Measurements from ENCODE around the gene PKIG. TPM values are rescaled to one million over a fixed set of nuclear protein-coding genes. Genes with fewer than 3 reads are reported as not detected.
"Not testable (repeated sequence)": the region's sequence is repeated elsewhere in the genome, so short reads cannot be mapped to it uniquely, and the experiment has no call there.

The PKIG gene
- total and polyA plus RNA-seq, 12 donors, result 43.9 to 225 (median 111) TPM

GRCh38 chr20:44559302-44559701, 23.1 kb upstream of the PKIG start:
- no peak overlapping the region for H3K27ac ChIP-seq
- intact Hi-C loops (cut with DNase I), result no loop called here

GRCh38 chr20:44560229-44560628, 22.1 kb upstream of the PKIG start:
- WGBS, 4 donors, result 85 to 95% (median 89%) methylated on average over 2 of the region's 2 CpGs
- no peak overlapping the region for H3K27ac ChIP-seq
- no peak for TF ChIP-seq POLR2A (IDR thresholded peaks at IDR 0.05)
- TF ChIP-seq CTCF (IDR thresholded peaks at IDR 0.05), result no peak
- peaks cover 0 to 1% of the 10 kb centered on the region in 2 donors for H3K4me1 ChIP-seq (replicated peaks in 1 of 2)
- no peaks in the 10 kb centered on the region for H3K9me3 ChIP-seq (replicated peaks in 1 of 3)
- no peaks in the 10 kb centered on the region for H3K36me3 ChIP-seq (replicated peaks in 1 of 2)
- no peak overlapping the region for H3K4me3 ChIP-seq
- H3K27me3 ChIP-seq, result no peaks in the 10 kb centered on the region
- DNase-seq, result no peak
- intact Hi-C loops (cut with DNase I), result no loop called here

More at GRCh38 chr20:44559302-44559701, 23.1 kb upstream of the PKIG start:
- Histone ChIP-seq H3K36me3 (replicated peaks in 1 of 2) (no peaks in the 10 kb centered on the region), H3K27me3 (no peaks in the 10 kb centered on the region), H3K9me3 (replicated peaks in 1 of 3) (no peaks in the 10 kb centered on the region), H3K4me3 (no peak overlapping the region), H3K4me1 (replicated peaks in 1 of 2) (peaks cover 4 to 11% of the 10 kb centered on the region in 2 donors)
- no peak for TF ChIP-seq CTCF (IDR thresholded peaks at IDR 0.05)
- no peak for TF ChIP-seq POLR2A (IDR thresholded peaks at IDR 0.05)
- DNase-seq, result no peak

GRCh38 chr20:44560818-44561217, 21.6 kb upstream of the PKIG start:
- 88 to 93% (median 91%) methylated on average over 6 of the region's 6 CpGs for WGBS, 4 donors
- H3K4me3 ChIP-seq; intact Hi-C loops (cut with DNase I); H3K27me3 ChIP-seq; H3K36me3 ChIP-seq (replicated peaks in 1 of 2); H3K4me1 ChIP-seq (replicated peaks in 1 of 2); DNase-seq; H3K9me3 ChIP-seq (replicated peaks in 1 of 3); H3K27ac ChIP-seq: not testable (repeated sequence)

GRCh38 chr20:44561876-44562275, 20.5 kb upstream of the PKIG start:
- Histone ChIP-seq H3K27me3 (no peaks in the 10 kb centered on the region), H3K4me1 (replicated peaks in 1 of 2) (no peaks in the 10 kb centered on the region), H3K27ac (no peak overlapping the region), H3K9me3 (replicated peaks in 1 of 3) (no peaks in the 10 kb centered on the region), H3K36me3 (replicated peaks in 1 of 2) (no peaks in the 10 kb centered on the region), H3K4me3 (no peak overlapping the region)
- intact Hi-C loops (cut with DNase I), result no loop called here
- TF ChIP-seq CTCF (IDR thresholded peaks at IDR 0.05), result no peak
- TF ChIP-seq POLR2A (IDR thresholded peaks at IDR 0.05), result no peak
- no peak for DNase-seq

GRCh38 chr20:44566018-44566417, 16.4 kb upstream of the PKIG start:
- Histone ChIP-seq H3K27me3 (no peaks in the 10 kb centered on the region), H3K4me1 (replicated peaks in 1 of 2) (no peaks in the 10 kb centered on the region), H3K36me3 (replicated peaks in 1 of 2) (no peaks in the 10 kb centered on the region), H3K9me3 (replicated peaks in 1 of 3) (no peaks in the 10 kb centered on the region), H3K27ac (no peak overlapping the region), H3K4me3 (no peak overlapping the region)
- DNase-seq, result no peak
- TF ChIP-seq CTCF (IDR thresholded peaks at IDR 0.05), result no peak
- TF ChIP-seq POLR2A (IDR thresholded peaks at IDR 0.05), result no peak
- intact Hi-C loops (cut with DNase I), result no loop called here
- 92 to 96% (median 94%) methylated on average over 3 of the region's 3 CpGs for WGBS, 4 donors

All from adrenal gland (tissue), 12 donors.